Measurements from ENCODE around the gene FRS3. TPM values are rescaled to one million over a fixed set of nuclear protein-coding genes. Genes with fewer than 3 reads are reported as not detected.

Gene FRS3
- total and polyA plus RNA-seq, 2 of the 8 experiments (the other 6 are each of a cell fraction or from before 2014, with no cell fraction given): 3.4 to 4.4 TPM

DNA sequence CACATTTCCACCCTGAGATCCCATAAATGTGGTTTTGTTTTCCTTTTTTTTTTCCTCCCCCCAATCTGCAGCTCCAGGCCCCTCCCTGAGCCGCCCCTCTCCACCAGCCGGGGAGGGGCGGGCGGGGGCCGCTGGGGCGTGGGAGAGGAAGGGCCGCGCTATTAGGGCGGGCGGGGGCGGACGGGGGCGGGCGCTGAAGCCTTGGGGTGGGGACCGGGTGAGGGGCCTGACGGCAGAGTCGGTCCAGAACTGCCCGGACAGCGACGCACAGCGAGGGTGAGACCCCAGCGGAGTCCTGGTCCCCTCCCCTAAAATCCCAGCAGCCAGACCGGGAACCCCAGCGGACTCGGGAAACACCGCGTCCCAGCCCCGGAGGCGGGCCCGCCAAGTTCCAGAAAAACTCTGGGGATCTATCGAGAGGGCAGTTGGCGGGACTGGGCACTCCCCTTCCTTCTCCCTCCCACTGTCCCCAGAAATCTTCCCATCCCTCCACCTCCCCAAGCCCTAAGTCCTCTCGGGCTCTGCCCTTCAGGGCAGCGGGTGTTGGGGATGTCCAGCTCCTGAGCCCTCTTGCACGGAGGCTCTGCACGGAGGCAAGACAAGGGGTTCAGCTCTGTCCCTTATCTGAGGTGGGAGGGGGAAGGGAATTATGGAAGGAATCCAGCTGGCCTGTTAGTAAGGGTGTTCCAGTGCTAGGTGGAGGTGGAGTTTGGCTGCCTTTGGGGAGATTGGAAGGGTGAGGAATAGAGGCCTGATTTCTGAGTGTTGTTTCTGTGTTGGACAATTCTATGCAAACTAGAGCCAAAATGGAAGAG, 1.1 kb upstream of the FRS3 start, which contains the start of gene PRICKLE4 (continued):
- TF ChIP-seq TAF1 (IDR thresholded peaks at IDR 0.05; ENCODE audit: low read depth, low read length) (0 out of 2 replicates have a peak, but pooled peaks have one; percentile 22), BACH1 (IDR thresholded peaks at IDR 0.05; ENCODE audit: low read length) (no peak)
